Left cardiac atrium (tissue), 4 donors: ENCODE data around the gene NDRG4. TPM values are rescaled to one million over a fixed set of nuclear protein-coding genes. Genes with fewer than 3 reads are reported as not detected.

ENCODE experiments used
- ATAC-seq, 2 donors: fragments of 200-7000 bp; cut with Tn5 transposase; one replicate each; pipeline ENCODE4 v1.9.1; 2020; ENCODE audit warnings: mild to moderate bottlenecking in 2 of 2, moderate library complexity in 2 of 2
- DNase-seq: peaks from one replicate; pipeline ENCODE4 v3.0.0-alpha.2; 2020
- intact Hi-C, 2 donors: fragments of 100-400 bp; cut with DNase I; formaldehyde crosslinking; loops; one replicate each; pipeline versions ENCODE4 v1.14.1 to v1.15.1; 2022 to 2023
- total RNA-seq, 2 donors: library from RNA; stranded (reverse); fragmentation: NEBNext Ultra II Directional; extraction: Animal tissue kit (Norgen Biotek cat#: 25700); gene quantifications; one replicate each; pipeline ENCODE4 v1.2.1, GENCODE V29; 2021
- donor health status: DM: no; HTN: yes; CAD: no.
- donor health status: DM: no; HTN: yes; CAD: no; lungs with severe emphysema.
- donor health status: DM: yes; HTN: yes; CAD: no.
- donor health status: Dilated cardiomyopathy.

Gene NDRG4
- total RNA-seq, 2 donors from 2014 or later, result 121 to 153 TPM

DNA sequence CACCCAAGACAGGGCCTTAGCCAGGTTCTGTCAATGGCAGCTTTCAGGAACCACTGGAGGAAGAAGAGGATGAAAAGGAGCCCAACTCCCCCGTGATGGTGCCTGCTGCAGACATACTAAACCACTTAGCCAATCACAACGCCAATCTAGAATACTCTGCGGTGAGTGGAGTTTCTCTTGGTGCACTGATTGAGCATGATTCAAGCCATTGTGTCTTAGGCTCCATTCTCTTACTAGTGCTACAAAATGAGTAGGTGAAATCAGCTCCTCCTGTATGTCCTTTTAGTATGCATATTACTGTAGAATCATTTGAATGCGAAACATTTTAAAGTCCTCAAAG, 16.8 kb downstream of the NDRG4 start:
- DNase-seq (no peak), ATAC-seq (no peak)
- intact Hi-C loops, result loop anchor here in 1 of 2 donors (5.0 to 10.0 kb wide), 2 partner anchors 51 to 118 kb away; no protein-coding TSS in a partner anchor

DNA sequence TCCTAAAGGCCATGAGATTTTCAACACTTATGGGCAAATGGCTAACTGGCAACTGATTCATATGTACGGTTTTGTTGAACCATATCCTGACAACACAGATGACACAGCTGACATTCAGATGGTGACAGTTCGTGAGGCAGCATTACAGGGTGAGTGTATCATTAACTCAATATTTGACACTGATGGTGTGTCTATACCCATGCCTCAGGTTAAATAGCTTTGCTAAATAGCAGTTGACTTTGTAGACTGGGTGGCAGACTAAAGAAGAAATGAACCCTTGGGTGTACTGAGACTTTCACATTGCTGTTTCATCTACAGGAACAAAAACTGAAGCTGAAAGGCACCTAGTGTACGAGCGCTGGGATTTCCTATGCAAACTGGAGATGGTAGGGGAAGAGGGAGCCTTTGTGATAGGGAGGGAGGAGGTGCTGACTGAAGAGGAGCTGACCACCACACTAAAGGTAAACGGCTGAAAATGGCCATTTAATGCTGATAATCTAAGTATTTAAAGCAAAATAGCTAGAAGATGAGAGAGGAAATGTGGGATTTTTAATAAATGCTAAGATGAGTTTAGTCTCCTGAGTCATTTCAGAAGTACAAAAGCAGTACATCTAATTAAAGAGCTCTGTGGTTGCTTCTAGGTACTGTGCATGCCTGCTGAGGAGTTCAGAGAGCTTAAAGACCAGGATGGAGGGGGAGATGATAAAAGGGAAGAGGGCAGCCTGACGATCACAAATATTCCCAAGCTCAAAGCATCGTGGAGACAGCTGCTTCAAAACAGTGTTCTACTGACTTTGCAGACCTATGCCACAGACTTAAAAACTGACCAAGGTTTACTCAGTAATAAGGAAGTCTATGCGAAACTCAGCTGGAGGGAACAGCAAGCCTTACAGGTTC, 18.4 kb downstream of the NDRG4 start:
- ATAC-seq, result no peak
- intact Hi-C loops, result loop anchor here in 1 of 2 donors (5.0 to 10.0 kb wide), 2 partner anchors 49 to 116 kb away; no protein-coding TSS in a partner anchor
- no peak for DNase-seq

DNA sequence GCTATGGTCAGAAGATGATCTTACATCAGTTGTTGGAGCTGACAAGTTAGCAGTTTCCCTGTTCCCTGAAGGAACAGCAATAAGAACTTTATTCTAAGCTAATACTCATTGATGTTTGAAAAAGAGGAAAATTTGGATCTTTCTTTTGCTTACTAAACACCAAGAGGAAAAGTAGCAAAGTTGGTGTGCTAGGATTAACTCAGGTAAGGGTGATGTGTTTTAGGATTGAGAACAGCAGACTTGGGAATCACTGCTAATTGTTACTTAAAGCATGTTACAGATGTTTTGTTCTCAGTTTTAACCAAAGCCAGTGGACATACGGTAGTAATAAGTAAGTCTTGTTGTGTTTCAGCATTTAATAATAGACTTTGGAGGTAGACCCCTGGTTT, 19.0 kb downstream of the NDRG4 start:
- intact Hi-C loops, result loop anchor here in 1 of 2 donors (5.0 to 10.0 kb wide), 2 partner anchors 48 to 116 kb away; no protein-coding TSS in a partner anchor
- no peak for ATAC-seq
- DNase-seq, result no peak

DNA sequence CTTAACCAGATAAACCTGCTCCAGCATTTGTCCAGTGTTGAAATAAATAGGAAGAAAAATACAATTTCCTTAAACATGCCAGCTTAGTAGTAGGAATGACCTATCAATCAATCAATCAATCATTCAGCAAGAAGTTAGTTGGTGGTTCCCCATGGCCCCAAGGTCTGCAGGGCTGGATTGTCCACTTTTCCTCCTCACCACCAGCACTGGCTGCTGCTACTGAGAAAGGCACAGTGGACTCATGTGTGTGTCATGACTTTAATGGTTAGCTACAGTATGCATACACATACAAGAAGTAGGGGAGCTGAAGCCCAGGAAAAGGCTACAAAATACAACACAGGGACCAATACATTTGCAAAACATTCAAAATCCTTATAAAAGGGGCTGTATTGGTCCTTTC, 19.8 kb downstream of the NDRG4 start:
- ATAC-seq, result no peak
- intact Hi-C loops, result loop anchor here (5.0 to 10.0 kb wide), 3 partner anchors 48 to 115 kb away; no protein-coding TSS in a partner anchor
- DNase-seq, result no peak

DNA sequence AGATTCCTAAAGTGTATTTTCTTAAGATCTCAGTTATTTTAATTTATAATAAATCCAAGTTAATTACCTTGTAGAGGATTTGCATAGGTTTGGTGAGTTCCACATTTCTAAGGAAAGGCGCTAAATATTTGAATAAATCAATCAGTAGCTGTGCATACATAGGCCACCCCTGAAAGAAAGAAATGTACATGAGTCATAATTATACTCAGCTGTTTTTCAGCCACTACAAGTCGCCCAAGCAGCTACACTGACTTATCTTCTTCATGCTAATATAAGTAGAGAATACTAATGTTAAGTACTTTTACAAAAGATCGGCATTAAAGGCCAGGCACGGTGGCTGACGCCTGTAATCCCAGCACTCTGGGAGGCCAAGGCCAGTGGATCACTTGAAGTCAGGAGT, 30.2 kb downstream of the NDRG4 start:
- no peak for ATAC-seq
- DNase-seq, result no peak
- intact Hi-C loops, result no loop called here

DNA sequence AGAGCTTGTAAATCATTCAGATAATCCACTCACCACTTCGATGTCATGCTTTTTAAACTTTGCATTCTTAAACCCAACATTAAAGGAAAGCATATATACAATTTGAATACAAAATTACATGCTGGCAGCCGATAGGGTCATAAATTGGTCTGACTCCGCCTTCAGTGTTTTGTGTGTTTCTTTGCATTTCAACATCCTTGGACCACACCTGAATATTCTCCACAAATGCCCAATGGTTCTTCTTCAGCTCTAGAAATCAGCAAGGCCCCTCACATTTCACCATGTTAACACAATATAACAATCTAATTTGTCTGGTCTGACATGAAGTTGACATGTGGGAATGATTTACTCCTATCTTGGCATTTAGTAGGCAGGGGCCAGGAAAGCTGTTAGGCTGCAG, 32.5 kb downstream of the NDRG4 start:
- no peak for ATAC-seq
- no peak for DNase-seq
- intact Hi-C loops, result no loop called here

DNA sequence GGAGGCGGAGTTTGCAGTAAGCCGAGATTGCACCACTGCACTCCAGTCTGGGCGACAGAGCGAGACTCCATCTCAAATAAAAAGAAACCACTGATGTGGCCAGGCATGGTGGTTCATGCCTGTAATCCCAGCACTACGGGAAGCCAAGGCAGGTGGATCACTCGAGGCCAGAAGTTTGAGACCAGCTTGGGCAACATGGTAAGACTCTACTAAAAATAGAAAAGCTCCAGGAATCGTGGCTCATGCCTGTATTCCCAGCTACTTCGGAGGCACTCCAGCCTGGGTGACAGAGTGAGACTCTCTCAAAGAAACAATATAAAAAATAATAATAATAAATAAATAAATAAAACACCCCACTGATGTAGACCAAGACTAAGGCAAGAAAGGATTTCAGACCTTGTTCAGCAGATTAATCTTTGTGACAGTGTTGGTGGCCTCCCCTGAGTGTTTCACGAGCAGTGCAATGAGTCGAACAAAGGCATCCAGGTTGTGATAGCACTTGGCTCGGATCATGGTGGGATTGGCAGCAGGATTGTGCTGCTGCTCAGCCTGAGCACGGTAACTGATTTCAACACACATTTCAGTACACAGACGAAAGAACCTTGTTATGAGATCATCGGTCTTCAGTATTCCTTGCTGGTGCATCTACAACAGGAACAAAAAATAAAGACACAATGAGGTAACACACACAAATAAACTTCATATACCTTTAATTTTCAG, 34.0 kb downstream of the NDRG4 start:
- peak; percentile 55 to 86 for ATAC-seq
- DNase-seq, result no peak
- intact Hi-C loops, result no loop called here

DNA sequence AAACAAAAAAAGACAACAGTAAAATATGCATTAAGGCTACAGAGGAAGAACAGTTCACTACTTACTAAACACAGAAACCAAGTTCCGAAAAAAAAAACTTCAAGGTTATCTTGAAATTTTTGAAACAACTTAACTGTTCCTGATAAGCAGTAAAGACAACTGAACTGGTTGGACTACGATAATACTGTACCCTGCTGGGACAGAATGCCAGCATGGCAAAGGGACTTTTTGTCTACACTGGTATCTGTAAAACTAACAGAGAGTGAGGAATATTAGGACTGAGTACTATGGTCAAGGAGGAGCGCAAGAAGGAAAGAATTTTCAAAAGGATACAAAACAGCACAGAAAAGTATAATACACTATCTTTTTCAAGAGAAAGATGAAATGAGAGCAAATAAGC, 35.2 kb downstream of the NDRG4 start:
- ATAC-seq (no peak), DNase-seq (no peak)
- intact Hi-C loops, result no loop called here

DNA sequence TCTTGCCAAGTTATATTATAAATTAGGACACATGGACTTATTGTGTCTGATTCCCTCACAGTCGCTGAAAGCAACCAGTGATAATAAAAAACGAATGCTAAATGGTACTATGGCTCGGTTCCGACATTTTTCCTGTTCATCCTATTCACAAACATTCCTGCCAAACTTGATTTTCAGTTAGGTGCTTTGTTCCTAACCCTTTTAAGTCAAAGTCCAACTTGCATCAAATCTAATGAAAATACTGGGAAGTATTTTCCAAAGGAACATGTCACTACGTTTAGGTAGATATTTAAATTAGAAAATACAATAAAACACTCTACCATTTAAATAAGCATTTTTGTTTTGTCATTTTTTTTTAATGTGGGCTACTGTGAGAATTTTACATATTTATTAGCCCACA, 36.3 kb downstream of the NDRG4 start:
- no peak for ATAC-seq
- intact Hi-C loops, result no loop called here

DNA sequence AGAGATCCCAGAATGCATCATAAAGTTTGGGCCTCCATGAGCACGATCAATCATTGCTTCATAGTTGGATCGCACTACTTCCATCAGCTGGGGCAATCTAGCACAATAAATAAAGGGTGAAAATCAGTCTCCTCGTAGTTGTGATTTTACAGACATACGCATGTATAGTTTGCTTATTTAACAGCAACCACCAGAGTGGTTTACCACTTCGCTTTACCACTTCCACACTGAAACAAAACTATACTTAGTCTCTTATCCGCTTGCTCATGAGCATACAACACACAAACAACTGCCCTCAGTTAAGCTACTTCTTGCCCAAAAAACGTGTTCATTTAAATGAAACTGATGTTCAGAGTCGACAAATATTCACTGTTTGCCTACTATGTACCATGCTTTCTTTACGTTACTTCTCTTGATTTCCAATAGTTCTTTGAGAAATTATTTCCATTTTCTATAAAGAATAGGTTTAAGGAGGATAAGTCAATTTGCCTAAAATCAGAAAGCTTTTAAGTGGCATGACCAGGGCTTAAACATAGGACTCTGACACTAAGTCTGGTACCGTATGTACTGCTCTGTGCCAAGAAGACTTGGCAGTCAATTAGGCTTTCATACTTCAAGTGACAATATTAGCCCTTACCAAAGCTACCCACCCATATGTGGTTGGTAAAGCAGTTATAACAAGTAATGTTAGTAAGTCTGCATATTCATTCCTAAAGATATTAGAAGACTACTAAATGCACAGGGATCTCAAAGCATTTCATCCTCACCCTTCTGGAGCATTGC, 37.4 kb downstream of the NDRG4 start:
- ATAC-seq, result peak; percentile 53 to 78
- intact Hi-C loops, result no loop called here

More for the DNA sequence above, 36.3 kb downstream of the NDRG4 start:
- DNase-seq, result no peak

DNA sequence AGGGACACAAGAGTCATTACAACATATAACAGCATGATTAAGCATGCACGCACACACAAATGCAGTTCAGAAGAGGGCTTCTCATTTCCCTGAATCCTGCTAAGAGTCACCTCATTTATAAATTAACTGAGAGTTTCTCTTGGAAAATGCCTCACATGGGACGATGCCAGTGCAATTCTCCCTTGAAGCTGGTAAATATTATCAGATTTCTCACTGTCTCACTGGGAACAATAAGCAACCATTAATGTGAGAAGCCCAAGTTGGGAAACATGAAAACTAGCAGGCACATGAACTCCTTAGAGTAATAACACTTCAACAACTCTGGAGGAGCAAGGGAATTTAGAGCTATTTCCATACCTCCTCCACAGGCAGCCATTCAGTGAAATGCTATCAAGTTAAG, 41.8 kb downstream of the NDRG4 start:
- ATAC-seq, result peak in 1 of 2 donors; percentile 15
- DNase-seq, result no peak
- intact Hi-C loops, result no loop called here

More for the DNA sequence above, 37.4 kb downstream of the NDRG4 start:
- no peak for DNase-seq

DNA sequence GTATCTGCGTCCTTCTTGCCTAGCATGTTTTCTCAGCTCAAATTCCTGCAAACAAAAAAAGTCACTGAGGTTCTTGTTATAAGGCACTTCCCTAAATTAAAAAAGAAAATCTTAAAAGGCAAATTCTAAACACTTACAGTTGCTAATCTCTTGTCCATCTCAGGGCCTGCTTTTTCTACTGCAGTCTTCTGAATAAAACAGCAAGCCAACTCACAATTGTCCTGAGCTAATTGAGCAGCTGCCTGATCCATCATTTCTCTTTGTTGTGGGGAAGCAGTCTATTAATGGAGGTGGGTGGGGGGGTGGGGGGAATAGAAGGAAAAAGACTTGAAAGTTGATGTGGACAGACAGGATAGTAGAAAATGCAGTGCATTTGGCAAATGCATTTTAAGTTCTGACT, 42.3 kb downstream of the NDRG4 start:
- intact Hi-C loops, result no loop called here
- ATAC-seq, result no peak
- no peak for DNase-seq

DNA sequence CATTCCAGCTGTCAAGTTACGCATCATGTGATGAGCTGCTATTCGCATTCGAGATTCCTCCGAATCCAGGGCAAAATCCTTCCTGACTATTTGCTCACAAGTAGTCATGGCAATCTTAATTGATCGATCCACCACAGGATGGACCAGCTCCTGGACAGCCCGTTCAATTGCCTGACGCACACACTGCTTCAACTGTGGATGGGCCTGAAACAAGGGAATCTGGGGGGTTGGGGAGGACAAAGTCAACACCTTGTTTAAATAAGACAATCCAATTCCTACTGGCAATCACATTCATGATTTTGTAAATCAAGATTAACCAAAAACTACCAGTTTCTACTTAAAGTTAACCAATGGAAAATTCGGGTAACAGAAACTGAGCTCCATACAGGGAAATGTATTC, 43.7 kb downstream of the NDRG4 start:
- ATAC-seq, result no peak

DNA sequence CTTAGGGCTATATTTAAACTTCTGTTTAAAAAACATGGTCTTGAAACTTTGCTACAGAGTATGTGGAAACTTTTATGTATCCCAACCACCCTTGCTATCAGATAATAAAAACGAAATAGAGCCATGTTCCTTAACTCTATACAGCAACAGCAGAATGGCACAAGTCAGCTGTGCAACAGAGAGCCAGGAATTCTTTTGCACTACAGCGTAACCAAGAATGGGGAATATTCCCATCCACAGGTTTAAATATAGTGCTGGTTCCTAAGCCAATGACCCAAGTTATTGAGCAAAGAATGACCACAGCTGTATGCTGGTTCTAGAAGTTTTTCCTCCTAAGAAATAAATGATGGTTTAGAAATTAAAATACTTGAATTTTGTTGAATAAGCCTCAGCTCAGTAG, 48.4 kb downstream of the NDRG4 start:
- peak in 1 of 2 donors; percentile 41 for ATAC-seq
- intact Hi-C loops, result no loop called here
- DNase-seq, result no peak

More for the DNA sequence above, 43.7 kb downstream of the NDRG4 start:
- intact Hi-C loops, result no loop called here
- no peak for DNase-seq

DNA sequence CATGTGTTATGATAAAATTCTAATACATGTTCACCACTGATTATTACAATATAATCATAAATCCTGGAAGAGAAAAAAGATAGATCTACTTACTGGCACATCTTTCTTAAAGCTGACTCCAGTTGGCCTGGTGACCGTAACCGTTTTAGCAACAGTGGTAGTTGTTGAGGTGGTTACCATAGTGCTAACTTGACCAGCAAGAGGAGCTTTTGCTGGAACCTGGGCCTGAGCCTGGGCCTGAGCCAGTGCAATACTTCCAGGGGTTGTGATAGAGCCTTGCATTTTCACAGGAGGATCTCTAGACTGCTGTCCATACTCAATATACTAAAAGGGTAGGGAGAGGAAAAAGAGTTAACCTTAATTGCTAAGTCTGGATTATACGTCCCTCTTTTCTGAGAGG, 51.6 kb downstream of the NDRG4 start:
- DNase-seq (peak; percentile 43), ATAC-seq (peak; percentile 41 to 64)
- intact Hi-C loops, result no loop called here

DNA sequence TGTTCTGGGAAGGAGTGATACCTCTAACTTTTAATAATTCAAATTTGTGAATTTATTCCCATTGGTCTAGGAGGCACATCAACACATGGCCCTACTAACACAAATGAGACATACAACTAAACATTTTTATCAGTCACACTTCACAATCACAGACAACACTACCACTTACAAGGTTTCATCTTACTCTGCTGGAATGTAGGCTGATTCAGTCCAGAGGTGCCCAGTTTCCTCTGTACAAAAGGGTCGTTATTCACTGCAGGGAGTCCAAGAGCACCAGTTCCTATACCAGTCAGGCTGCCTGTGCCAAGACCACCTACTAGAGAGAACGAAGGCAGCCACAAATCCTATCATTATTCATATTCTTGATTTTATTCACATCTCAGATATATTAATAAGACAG, 56.7 kb downstream of the NDRG4 start:
- peak in 1 of 2 donors; percentile 27 for ATAC-seq
- DNase-seq, result no peak
- intact Hi-C loops, result no loop called here
